SK-N-SH treated with all-trans-retinoic acid at 6 μM for 48 hours (cell line): Measurements from ENCODE around the gene WDR38.

Source experiments
- ATAC-seq: fragments of 200-7000 bp; cut with Tn5 transposase; 3 replicates; pipeline ENCODE4 v1.9.1; 2020; ENCODE audit warnings: mild to moderate bottlenecking, moderate library complexity
- CREB5 ChIP-seq: fragments of 250-450 bp; sonication (Bioruptor Pico); IDR thresholded peaks from 2 replicates; pipeline ENCODE4 v1.5.1; 2020; ENCODE audit warnings: low read depth, mild to moderate bottlenecking, moderate library complexity
- CSRNP3 ChIP-seq: fragments of 250-450 bp; sonication (Bioruptor Pico); IDR thresholded peaks from 2 replicates; pipeline ENCODE4 v1.5.1; 2021; ENCODE audit warnings: mild to moderate bottlenecking, moderate library complexity
- ZNF8 ChIP-seq: fragments of 450-650 bp; formaldehyde crosslinking; IDR thresholded peaks from 2 replicates; pipeline ENCODE4 v1.5.0; 2020; ENCODE audit warnings: mild to moderate bottlenecking, moderate library complexity

Gene WDR38

GRCh38 chr9:124906966-124907365 is 53.7 kb downstream of the WDR38 start:
- TF ChIP-seq CSRNP3 (no peak), ZNF8 (no peak), CREB5 (CRISPR knock-in tag) (no peak)
- ATAC-seq = no peak
